GM12874 (cell line): Measurements from ENCODE around the gene EEFSEC.

ENCODE experiments used
- TF ChIP-seq, protein P1 (sequence below): IDR thresholded peaks from 2 replicates; pipeline ENCODE4 v1.5.1; 2011; ENCODE audit warnings: low read depth, mild to moderate bottlenecking, control low read depth, low read length, moderate library complexity; ENCODE audit not compliant: insufficient read depth

The EEFSEC gene

DNA sequence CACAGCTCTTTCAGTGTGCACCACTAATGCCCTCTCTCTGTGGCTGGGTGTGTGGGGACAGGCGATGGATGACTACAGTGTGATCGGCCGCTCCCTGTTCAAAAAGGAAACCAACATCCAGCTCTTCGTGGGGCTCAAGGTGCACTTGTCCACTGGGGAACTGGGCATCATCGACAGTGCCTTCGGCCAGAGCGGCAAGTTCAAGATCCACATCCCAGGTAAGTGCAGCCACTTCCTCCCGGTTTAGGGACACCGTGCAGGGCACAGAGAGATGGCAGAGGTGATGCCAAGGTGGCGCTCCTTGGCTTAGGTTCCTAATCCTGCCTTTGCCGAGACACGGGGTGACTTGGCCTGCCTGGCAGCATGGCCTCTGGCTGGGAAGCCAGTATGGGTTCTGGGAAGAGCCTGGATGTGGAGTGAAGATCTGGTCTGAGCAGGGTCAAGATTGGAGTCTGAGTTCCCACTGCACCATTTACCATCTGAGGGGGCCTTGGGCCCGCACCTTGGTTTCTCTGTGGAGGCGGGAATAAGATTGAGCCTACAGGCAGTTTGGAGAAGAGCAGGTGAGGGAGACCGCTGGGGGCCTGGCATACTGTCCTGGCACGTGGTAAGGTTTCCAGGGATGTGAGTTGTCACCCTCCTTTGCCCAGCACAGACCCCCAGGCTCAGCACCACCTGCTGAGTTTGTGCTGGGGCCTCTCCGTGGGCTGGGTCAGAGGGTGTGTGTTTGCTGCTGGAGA is 205.0 kb downstream of the EEFSEC start:
- TF ChIP-seq, protein P1, sequence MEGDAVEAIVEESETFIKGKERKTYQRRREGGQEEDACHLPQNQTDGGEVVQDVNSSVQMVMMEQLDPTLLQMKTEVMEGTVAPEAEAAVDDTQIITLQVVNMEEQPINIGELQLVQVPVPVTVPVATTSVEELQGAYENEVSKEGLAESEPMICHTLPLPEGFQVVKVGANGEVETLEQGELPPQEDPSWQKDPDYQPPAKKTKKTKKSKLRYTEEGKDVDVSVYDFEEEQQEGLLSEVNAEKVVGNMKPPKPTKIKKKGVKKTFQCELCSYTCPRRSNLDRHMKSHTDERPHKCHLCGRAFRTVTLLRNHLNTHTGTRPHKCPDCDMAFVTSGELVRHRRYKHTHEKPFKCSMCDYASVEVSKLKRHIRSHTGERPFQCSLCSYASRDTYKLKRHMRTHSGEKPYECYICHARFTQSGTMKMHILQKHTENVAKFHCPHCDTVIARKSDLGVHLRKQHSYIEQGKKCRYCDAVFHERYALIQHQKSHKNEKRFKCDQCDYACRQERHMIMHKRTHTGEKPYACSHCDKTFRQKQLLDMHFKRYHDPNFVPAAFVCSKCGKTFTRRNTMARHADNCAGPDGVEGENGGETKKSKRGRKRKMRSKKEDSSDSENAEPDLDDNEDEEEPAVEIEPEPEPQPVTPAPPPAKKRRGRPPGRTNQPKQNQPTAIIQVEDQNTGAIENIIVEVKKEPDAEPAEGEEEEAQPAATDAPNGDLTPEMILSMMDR: no peak

- TF ChIP-seq, protein P1: no peak
Observed at GRCh38 chr3:128359060-128359664, 205.9 kb downstream of the EEFSEC start.

DNA sequence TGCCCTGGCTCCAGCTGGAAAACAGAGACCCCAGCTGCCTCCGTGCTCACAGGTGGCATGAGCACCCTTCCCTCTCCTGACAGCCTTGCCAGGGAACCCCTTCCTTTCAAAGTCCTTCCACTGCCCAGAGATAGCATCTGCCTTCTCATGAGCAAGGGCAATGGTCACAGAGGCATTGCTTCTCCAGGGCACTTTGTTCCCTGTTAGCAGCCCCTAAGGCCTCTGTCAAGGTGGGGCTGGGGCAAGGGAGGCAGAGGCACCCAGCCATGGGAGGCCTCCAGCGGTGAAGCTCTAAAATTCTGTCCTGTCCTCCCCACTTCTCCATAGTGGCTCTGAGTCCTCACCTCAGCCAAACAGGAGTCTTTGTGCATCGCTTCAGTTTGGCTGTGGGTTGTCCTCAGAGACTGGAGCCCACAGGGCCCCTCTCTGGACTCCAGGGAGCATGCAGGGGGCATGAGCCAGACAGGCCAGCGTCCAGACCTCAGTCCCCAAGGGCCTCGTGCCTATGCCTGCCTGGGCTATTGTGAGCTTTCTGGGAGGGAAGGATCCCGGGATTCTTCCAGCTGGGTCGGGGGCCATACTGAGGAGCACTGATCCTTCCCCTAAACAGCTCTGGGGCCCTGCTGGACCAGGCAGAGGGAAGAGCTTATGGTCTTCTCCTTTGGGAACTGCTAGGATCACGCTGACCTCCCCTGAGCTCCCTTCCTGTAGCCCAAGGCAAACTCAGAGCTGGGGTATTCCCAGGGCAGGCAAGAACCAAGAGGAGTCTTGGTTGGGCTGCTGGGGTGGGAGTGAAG is 206.8 kb downstream of the EEFSEC start:
- TF ChIP-seq, protein P1: no peak

GRCh38 chr3:128360705-128361271 is 207.5 kb downstream of the EEFSEC start:
- TF ChIP-seq, protein P1: no peak

DNA sequence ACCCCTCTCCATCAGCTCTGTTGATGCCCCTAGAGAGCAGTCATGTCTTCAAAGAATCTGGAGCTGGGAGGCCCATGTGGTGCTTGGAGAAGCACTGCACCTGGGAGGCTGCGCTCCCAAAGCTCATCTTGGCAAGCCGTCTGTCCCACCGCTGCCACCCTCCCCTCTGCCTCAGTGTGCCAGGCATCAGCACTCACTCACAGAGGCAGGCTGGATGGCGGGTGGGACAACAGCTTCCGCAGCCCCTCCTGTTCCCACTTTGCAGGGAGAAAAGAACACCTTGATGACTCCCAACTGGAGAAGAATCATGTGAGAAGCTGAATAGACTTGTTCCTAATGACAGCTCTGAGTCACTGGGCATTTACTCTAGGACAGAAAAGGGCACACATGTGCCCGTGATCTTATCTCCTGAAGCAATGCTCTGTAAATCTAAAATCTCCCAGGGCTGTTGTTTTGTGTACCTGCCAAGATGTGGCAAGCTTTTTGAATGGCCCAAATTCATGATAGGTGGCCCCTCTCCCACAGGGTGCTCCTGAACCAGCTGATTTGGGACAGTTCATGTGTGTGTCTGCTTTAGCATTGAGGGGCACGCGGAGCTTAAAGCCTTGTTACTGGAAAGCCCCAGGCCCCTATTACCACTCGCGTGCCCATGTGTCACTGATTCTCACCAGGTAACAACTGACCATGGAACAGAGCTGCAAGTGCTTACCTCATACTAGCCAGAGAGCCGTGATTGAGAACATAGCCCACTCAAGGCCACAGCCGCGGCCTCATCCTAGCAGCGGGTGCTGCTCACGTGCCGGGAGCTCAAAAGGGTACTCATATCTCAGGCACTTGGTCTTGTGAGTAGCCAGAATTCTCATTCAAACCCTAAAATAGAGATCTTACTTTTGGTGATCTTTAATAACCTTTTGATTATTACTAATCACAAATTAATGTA is 209.0 kb downstream of the EEFSEC start:
- TF ChIP-seq, protein P1: no peak

GRCh38 chr3:128364291-128364690 is 211.0 kb downstream of the EEFSEC start:
- TF ChIP-seq, protein P1: no peak
